Measurements from ENCODE around the gene LAMB3.

The LAMB3 gene

GRCh38 chr1:209577346-209577745, 74.9 kb downstream of the LAMB3 start:
- H3K4me3 ChIP-seq (ENCODE audit: low read depth, low read length) = no peak overlapping the region
- no peak for TF ChIP-seq CTCF (IDR thresholded peaks at IDR 0.05; ENCODE audit: low read depth, low read length)

GRCh38 chr1:209576392-209577197, 75.6 kb downstream of the LAMB3 start:
- H3K4me3 ChIP-seq (ENCODE audit: low read depth, low read length) = no peak overlapping the region
- TF ChIP-seq CTCF (IDR thresholded peaks at IDR 0.05; ENCODE audit: low read depth, low read length) = peak; percentile 96

- no peak for TF ChIP-seq CTCF (IDR thresholded peaks at IDR 0.05; ENCODE audit: low read depth, low read length)
- H3K4me3 ChIP-seq (ENCODE audit: low read depth, low read length) = no peak overlapping the region
Observed at GRCh38 chr1:209570743-209571142, 81.5 kb downstream of the LAMB3 start.

- no peak overlapping the region for H3K4me3 ChIP-seq (ENCODE audit: low read depth, low read length)
- TF ChIP-seq CTCF (IDR thresholded peaks at IDR 0.05; ENCODE audit: low read depth, low read length) = peak; percentile 86
Observed at GRCh38 chr1:209569455-209570207, 82.6 kb downstream of the LAMB3 start.

- no peak overlapping the region for H3K4me3 ChIP-seq (ENCODE audit: low read depth, low read length)
- no peak for TF ChIP-seq CTCF (IDR thresholded peaks at IDR 0.05; ENCODE audit: low read depth, low read length)
Observed at GRCh38 chr1:209567698-209568175, 84.5 kb downstream of the LAMB3 start.

- TF ChIP-seq CTCF (IDR thresholded peaks at IDR 0.05; ENCODE audit: low read depth, low read length) = peak; percentile 71
- no peak overlapping the region for H3K4me3 ChIP-seq (ENCODE audit: low read depth, low read length)
Observed at GRCh38 chr1:209565759-209566678, 86.2 kb downstream of the LAMB3 start.
